ENCODE results near the gene TMA7B.

The TMA7B gene

GRCh38 chr22:40000171-40000570, 40.0 kb downstream of the TMA7B start:
- no peak for DNase-seq (ENCODE audit: low spot score)
- FAIRE-seq: no peak

- no peak for DNase-seq (ENCODE audit: low spot score)
- FAIRE-seq: no peak
Measured at GRCh38 chr22:40001106-40001505, 40.9 kb downstream of the TMA7B start.

DNA sequence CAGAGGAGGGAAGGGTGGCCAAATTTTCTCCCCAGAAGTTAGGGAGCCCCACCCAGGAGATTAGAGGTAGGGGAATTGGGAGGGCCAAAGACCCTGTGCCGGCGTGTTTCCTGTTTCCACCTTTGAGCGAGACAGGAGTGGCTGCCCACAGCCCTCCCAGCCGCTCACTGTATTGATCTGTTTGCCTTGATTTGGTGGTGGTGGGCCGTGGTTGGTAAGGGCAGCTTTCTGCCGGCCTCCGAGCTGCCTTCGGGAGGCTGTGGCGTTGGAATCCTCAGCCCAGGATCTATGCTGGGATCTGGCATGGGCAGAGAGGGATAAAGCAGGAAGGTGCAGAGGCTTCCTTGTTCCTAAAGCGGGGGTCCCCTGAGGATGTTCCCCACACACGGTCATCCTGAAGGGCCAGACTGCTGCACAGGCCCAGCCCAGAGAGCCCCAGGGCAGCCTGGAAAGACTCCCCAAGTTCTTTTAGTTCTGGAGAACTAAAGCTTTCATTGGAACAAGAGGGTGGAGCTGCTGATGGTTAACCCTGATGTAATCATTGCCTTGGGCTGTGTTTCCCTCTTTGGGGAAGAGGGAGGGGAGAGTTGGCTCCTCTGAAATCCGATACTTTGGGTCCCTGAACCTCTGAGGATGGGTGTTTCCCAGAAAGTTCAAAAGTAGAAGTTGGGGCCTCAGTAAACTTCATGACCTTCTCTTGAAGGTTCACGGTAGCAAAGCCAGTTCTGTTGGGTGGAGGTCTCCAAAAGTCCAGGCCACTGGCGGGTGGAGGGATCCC, 41.8 kb downstream of the TMA7B start:
- DNase-seq (ENCODE audit: low spot score) (no peak), FAIRE-seq (no peak)

- FAIRE-seq (no peak), DNase-seq (ENCODE audit: low spot score) (no peak)
Measured at GRCh38 chr22:40002935-40003715, 42.9 kb downstream of the TMA7B start.

DNA sequence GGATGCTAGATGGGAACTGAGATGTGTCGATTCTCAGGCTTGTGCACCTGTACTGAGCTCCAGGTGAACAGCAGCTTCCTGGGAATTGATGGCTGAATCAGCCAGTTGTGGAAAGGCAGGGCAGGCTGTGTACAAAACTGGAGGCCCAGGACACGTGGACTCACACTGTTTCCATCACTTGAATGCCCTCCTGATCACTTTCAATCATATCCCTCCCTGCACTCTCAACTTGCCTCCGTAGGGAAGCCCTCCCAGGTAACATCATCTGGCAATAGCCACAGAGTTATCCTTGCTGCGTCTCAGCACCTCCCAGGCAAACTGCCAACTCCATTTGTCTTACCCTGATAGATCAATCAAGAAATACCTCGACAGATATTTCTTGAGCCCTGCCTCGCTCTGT, 44.6 kb downstream of the TMA7B start:
- FAIRE-seq (no peak), DNase-seq (ENCODE audit: low spot score) (no peak)

DNA sequence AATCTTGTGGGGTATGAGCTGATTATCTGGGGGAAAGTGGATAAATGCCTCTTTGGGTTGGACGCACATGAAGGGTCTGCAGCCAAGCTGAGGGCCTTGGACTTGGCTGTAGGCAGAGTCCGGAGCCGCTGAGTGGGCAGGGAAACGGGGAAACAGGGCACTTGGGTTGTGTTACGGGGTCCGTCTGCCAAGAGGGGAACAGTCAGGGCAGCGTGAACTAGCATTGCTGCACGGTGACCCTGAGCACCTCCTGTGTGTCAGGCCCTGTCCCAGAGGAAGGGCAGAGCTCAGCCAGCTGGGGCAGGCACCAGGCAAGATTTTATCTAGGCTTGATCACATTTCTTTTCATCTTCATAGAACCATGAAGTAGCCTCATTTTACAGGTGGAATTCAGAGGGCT, 46.4 kb downstream of the TMA7B start:
- DNase-seq (ENCODE audit: low spot score): no peak
- no peak for FAIRE-seq

- peak; percentile 46 for DNase-seq (ENCODE audit: low spot score)
- FAIRE-seq: no peak
Measured at GRCh38 chr22:40007853-40008710, 47.9 kb downstream of the TMA7B start.

GRCh38 chr22:40008726-40009291, 48.6 kb downstream of the TMA7B start:
- DNase-seq (ENCODE audit: low spot score): peak; percentile 12
- FAIRE-seq: peak; percentile 4

- DNase-seq (ENCODE audit: low spot score) (peak; percentile 71), FAIRE-seq (peak; percentile 57)
Measured at GRCh38 chr22:40009292-40009774, 49.1 kb downstream of the TMA7B start.

- FAIRE-seq (no peak), DNase-seq (ENCODE audit: low spot score) (no peak)
Measured at GRCh38 chr22:40009951-40010671, 49.9 kb downstream of the TMA7B start.

GRCh38 chr22:40010746-40011145, 50.5 kb downstream of the TMA7B start:
- FAIRE-seq (no peak), DNase-seq (ENCODE audit: low spot score) (no peak)
